ENCODE measurements around the gene GALNT2. TPM values are rescaled to one million over a fixed set of nuclear protein-coding genes. Genes with fewer than 3 reads are reported as not detected.

GALNT2 gene
- polyA plus RNA-seq (2013, experiment 1 of 2) = 36.8 TPM
- polyA plus RNA-seq (2013, experiment 2 of 2) = 37.2 TPM

DNA sequence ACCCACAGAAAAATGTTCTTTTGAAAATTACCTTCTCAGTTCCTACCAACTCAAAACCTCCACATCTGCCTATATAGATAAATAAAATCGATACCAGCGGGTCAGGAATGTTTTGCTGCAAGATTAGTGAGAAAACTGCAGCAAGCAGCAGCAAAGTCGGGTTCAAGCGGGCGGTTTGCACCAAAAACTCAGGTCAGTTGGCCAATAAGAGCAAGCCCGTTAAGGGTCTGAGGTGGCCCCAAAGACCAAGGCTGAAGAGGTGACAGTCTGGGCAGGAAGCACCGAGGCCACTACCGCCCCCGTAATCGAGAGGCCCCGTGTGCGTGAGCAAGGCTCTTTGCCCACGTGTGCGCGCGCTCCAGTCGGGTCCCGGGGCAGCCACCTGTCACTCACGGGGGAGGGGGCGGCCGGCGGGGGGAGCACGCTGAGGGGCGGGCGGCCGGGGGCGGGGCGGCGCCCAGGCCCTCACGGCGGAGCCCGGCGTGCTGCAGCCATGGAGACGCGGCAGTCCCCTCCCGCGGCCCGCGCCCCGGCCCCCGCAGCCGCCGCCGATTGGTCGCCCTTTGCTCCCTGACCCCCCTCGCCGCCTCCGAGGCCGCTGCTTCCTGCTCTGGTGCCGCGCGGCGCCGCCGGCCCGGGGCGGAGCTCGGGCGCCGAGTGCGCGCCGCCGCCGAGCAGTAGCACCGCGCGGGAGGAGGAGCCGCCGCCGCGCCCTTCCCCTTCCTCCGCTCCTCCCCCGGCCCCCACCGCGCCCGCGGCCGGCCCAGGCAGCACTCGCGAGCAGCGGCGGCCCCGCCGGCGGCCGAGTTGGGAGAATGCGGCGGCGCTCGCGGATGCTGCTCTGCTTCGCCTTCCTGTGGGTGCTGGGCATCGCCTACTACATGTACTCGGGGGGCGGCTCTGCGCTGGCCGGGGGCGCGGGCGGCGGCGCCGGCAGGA is at the start of gene GALNT2:
Gene GALNT2, plus strand, starts transcription at position 773 of the 939 bp plus-strand sequence. Its CDS starts 43 bp downstream, at position 816.
- H2BK15ac ChIP-seq (replicated peaks; ENCODE audit: low read depth) = no peak within 1 kb of the TSS
- H3K4me3 ChIP-seq (ENCODE audit: low read length) = peak within 1 kb of the TSS; percentile 83
- H2BK5ac ChIP-seq (ENCODE audit: low read length) = no peak within 1 kb of the TSS
- H3K36me3 ChIP-seq (ENCODE audit: control insufficient read depth, insufficient read depth, low read length) = no peaks in the 10 kb centered on the region
- H2AK5ac ChIP-seq (ENCODE audit: low read length) = no peak within 1 kb of the TSS
- H3K56ac ChIP-seq (ENCODE audit: low read length) = peak within 1 kb of the TSS; percentile 90
- peak within 1 kb of the TSS; percentile 90 for H3K9ac ChIP-seq (ENCODE audit: low read length)
- peak within 1 kb of the TSS; percentile 90 for H3K27ac ChIP-seq (ENCODE audit: low read depth, low read length)
- H4K5ac ChIP-seq (ENCODE audit: low read length) = no peak within 1 kb of the TSS
- peaks cover 9% of the 10 kb centered on the region for H3K79me1 ChIP-seq (ENCODE audit: low read length)
- peak within 1 kb of the TSS; percentile 66 for H3K23ac ChIP-seq (ENCODE audit: low read length)
- H3K79me2 ChIP-seq (ENCODE audit: control insufficient read depth, insufficient read depth, low read length) = peaks cover 16% of the 10 kb centered on the region
- peak; percentile 95 for DNase-seq
- H4K8ac ChIP-seq (ENCODE audit: low read depth, low read length) = no peak within 1 kb of the TSS
- no peaks in the 10 kb centered on the region for H3K27me3 ChIP-seq (ENCODE audit: insufficient read depth, low read length, poor library complexity)
- H3K4me2 ChIP-seq (ENCODE audit: low read length) = peak within 1 kb of the TSS; percentile 97
- H3K4me1 ChIP-seq (ENCODE audit: control insufficient read depth, low read depth, low read length) = peaks cover 5% of the 10 kb centered on the region
- H3K4ac ChIP-seq (ENCODE audit: low read depth, low read length) = no peak within 1 kb of the TSS
- no CpG with 5 or more reads among the region's 104 CpGs for WGBS (ENCODE audit: extremely low coverage, insufficient coverage, low lambda C conversion rate)
- no peak within 1 kb of the TSS for H2BK120ac ChIP-seq (ENCODE audit: low read depth, low read length)
- peak within 1 kb of the TSS; percentile 7 for H3K18ac ChIP-seq (ENCODE audit: low read length)

DNA sequence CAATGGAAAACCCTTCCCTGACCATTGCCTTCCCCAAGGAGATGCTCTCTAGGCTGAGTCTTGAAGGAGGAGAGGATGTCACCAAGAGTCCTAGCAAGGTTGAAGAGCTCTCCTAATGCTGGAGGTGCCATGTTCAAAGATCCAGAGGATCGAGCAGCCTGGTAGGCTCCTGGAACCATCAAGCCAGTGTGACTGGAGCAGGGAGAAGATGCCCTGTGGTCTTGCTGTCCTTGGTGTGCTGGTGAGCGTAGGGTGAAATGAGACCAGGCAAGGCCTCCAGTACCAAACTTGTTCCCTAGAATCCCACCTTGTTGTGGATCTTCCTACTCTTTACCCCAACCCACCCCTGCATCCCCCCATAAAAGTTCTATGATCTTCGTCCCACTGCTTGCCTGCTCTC is 46.6 kb upstream of the GALNT2 start:
- H2BK15ac ChIP-seq (replicated peaks; ENCODE audit: low read depth) = no peak overlapping the region
- H3K23ac ChIP-seq (ENCODE audit: low read length) = no peak overlapping the region
- no peaks in the 10 kb centered on the region for H3K27me3 ChIP-seq (ENCODE audit: insufficient read depth, low read length, poor library complexity)
- no peak overlapping the region for H3K4ac ChIP-seq (ENCODE audit: low read depth, low read length)
- no peaks in the 10 kb centered on the region for H3K36me3 ChIP-seq (ENCODE audit: control insufficient read depth, insufficient read depth, low read length)
- H3K18ac ChIP-seq (ENCODE audit: low read length) = no peak overlapping the region
- no peak overlapping the region for H4K5ac ChIP-seq (ENCODE audit: low read length)
- H3K4me1 ChIP-seq (ENCODE audit: control insufficient read depth, low read depth, low read length) = no peaks in the 10 kb centered on the region
- no peak overlapping the region for H4K8ac ChIP-seq (ENCODE audit: low read depth, low read length)
- H3K4me3 ChIP-seq (ENCODE audit: low read length) = no peak overlapping the region
- H3K79me2 ChIP-seq (ENCODE audit: control insufficient read depth, insufficient read depth, low read length) = no peaks in the 10 kb centered on the region
- H3K79me1 ChIP-seq (ENCODE audit: low read length) = no peaks in the 10 kb centered on the region
- DNase-seq = no peak
- no peak overlapping the region for H2BK120ac ChIP-seq (ENCODE audit: low read depth, low read length)
- no peak overlapping the region for H3K9ac ChIP-seq (ENCODE audit: low read length)
- H2BK5ac ChIP-seq (ENCODE audit: low read length) = no peak overlapping the region
- no peak overlapping the region for H3K4me2 ChIP-seq (ENCODE audit: low read length)
- H3K56ac ChIP-seq (ENCODE audit: low read length) = no peak overlapping the region
- no peak overlapping the region for H3K27ac ChIP-seq (ENCODE audit: low read depth, low read length)
- H2AK5ac ChIP-seq (ENCODE audit: low read length) = no peak overlapping the region
- no CpG with 5 or more reads among the region's 3 CpGs for WGBS (ENCODE audit: extremely low coverage, insufficient coverage, low lambda C conversion rate)

DNA sequence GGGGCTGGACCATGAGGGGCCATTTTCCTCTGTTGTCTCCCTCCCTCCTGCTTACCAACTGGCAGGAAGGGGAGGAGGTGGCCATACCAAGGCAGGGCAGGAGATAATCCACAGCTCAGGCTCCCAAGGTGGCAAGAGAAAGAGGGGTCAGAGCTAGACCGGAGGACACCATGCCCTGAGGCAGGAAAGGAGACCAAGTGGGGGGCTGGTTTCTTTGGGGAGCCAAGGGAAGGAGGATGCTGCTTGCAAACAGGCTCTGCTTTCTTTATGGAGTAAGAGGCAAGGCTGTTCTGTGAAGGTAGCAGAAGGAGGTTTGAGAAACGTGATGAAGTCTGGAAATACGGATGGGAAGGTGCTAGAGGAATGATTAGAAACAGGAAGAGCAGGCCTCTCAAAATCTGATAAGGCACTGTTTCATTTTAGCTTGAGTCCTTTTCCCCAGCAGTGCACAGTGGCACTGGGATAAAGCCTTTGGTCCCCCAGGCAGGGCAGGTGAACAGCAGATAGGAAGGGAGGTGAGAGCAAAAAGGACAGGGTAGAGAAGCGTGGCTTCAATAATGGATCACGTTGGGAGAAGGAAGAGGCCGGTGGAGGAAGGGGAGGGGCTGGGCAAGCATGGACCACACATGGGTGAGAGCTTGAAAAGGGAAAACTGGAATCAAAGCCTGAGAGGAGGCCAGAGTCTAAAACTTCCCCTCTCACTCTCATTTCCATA is 44.2 kb upstream of the GALNT2 start:
- Histone ChIP-seq H3K36me3 (ENCODE audit: control insufficient read depth, insufficient read depth, low read length) (no peaks in the 10 kb centered on the region), H3K27ac (ENCODE audit: low read depth, low read length) (no peak overlapping the region), H4K5ac (ENCODE audit: low read length) (no peak overlapping the region), H3K4me3 (ENCODE audit: low read length) (no peak overlapping the region), H4K8ac (ENCODE audit: low read depth, low read length) (no peak overlapping the region), H2BK120ac (ENCODE audit: low read depth, low read length) (no peak overlapping the region), H3K27me3 (ENCODE audit: insufficient read depth, low read length, poor library complexity) (no peaks in the 10 kb centered on the region), H2BK15ac (replicated peaks; ENCODE audit: low read depth) (no peak overlapping the region), H3K4me2 (ENCODE audit: low read length) (no peak overlapping the region), H3K4me1 (ENCODE audit: control insufficient read depth, low read depth, low read length) (no peaks in the 10 kb centered on the region), H3K4ac (ENCODE audit: low read depth, low read length) (no peak overlapping the region), H2AK5ac (ENCODE audit: low read length) (no peak overlapping the region), H3K79me2 (ENCODE audit: control insufficient read depth, insufficient read depth, low read length) (no peaks in the 10 kb centered on the region), H3K23ac (ENCODE audit: low read length) (no peak overlapping the region), H3K9ac (ENCODE audit: low read length) (no peak overlapping the region), H3K79me1 (ENCODE audit: low read length) (no peaks in the 10 kb centered on the region), H3K56ac (ENCODE audit: low read length) (no peak overlapping the region), H2BK5ac (ENCODE audit: low read length) (no peak overlapping the region), H3K18ac (ENCODE audit: low read length) (no peak overlapping the region)
- WGBS (ENCODE audit: extremely low coverage, insufficient coverage, low lambda C conversion rate) = no CpG with 5 or more reads among the region's 6 CpGs
- DNase-seq = no peak

DNA sequence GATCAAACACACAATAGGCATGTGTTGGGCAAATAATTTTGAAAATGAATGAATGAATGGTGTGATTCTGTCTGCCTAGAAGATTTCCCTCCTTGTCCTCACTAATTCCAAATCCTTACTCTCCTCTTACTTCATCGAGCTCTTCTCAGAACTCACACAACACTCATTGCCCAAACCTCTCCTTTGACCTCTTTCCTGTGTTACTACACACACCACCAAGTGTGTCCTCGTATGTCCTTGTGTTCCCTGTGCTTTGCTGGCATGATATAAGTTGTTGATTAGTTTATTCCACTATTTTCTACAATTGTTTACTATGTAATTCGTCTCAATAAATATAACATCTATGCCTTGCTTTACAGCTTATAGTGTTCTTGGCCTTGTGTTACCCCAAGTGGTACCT is 41.4 kb upstream of the GALNT2 start:
- no peak overlapping the region for H2BK15ac ChIP-seq (replicated peaks; ENCODE audit: low read depth)
- H4K5ac ChIP-seq (ENCODE audit: low read length) = no peak overlapping the region
- no peak overlapping the region for H3K56ac ChIP-seq (ENCODE audit: low read length)
- no peaks in the 10 kb centered on the region for H3K36me3 ChIP-seq (ENCODE audit: control insufficient read depth, insufficient read depth, low read length)
- H3K4me2 ChIP-seq (ENCODE audit: low read length) = no peak overlapping the region
- no peak overlapping the region for H3K23ac ChIP-seq (ENCODE audit: low read length)
- no peaks in the 10 kb centered on the region for H3K27me3 ChIP-seq (ENCODE audit: insufficient read depth, low read length, poor library complexity)
- H4K8ac ChIP-seq (ENCODE audit: low read depth, low read length) = no peak overlapping the region
- no peak overlapping the region for H2AK5ac ChIP-seq (ENCODE audit: low read length)
- no peaks in the 10 kb centered on the region for H3K4me1 ChIP-seq (ENCODE audit: control insufficient read depth, low read depth, low read length)
- no CpG with 5 or more reads among the region's 3 CpGs for WGBS (ENCODE audit: extremely low coverage, insufficient coverage, low lambda C conversion rate)
- H3K4ac ChIP-seq (ENCODE audit: low read depth, low read length) = no peak overlapping the region
- H2BK5ac ChIP-seq (ENCODE audit: low read length) = no peak overlapping the region
- H3K79me1 ChIP-seq (ENCODE audit: low read length) = no peaks in the 10 kb centered on the region
- no peak overlapping the region for H3K4me3 ChIP-seq (ENCODE audit: low read length)
- no peak overlapping the region for H3K18ac ChIP-seq (ENCODE audit: low read length)
- no peak overlapping the region for H3K27ac ChIP-seq (ENCODE audit: low read depth, low read length)
- H2BK120ac ChIP-seq (ENCODE audit: low read depth, low read length) = no peak overlapping the region
- DNase-seq = no peak
- H3K79me2 ChIP-seq (ENCODE audit: control insufficient read depth, insufficient read depth, low read length) = no peaks in the 10 kb centered on the region
- H3K9ac ChIP-seq (ENCODE audit: low read length) = no peak overlapping the region

DNA sequence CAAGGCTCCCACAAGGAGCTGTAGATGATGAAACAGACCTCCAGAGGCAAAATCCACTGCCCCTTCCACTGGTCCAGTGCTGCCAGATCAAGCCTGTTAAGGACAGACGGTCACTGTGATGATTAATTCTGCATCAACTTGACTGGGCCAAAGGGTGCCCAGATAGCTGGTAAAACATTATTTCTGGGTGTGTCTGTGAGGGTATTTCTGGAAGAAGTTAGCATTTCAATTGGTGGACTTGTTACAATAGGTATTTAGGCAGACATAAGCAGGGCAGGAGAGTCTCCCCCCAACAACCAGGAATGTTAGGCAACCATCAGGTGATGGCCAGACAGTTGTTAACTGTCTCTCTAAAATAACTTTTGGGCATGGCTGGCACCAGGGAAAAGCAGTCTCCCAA is 40.9 kb upstream of the GALNT2 start:
- H3K18ac ChIP-seq (ENCODE audit: low read length) = no peak overlapping the region
- no peak overlapping the region for H3K4me2 ChIP-seq (ENCODE audit: low read length)
- H3K4ac ChIP-seq (ENCODE audit: low read depth, low read length) = no peak overlapping the region
- H3K9ac ChIP-seq (ENCODE audit: low read length) = no peak overlapping the region
- no peak overlapping the region for H3K4me3 ChIP-seq (ENCODE audit: low read length)
- no peak overlapping the region for H4K8ac ChIP-seq (ENCODE audit: low read depth, low read length)
- H2BK120ac ChIP-seq (ENCODE audit: low read depth, low read length) = no peak overlapping the region
- H3K4me1 ChIP-seq (ENCODE audit: control insufficient read depth, low read depth, low read length) = no peaks in the 10 kb centered on the region
- no peak overlapping the region for H3K27ac ChIP-seq (ENCODE audit: low read depth, low read length)
- H3K27me3 ChIP-seq (ENCODE audit: insufficient read depth, low read length, poor library complexity) = no peaks in the 10 kb centered on the region
- no peaks in the 10 kb centered on the region for H3K79me1 ChIP-seq (ENCODE audit: low read length)
- H3K23ac ChIP-seq (ENCODE audit: low read length) = no peak overlapping the region
- H2AK5ac ChIP-seq (ENCODE audit: low read length) = no peak overlapping the region
- H3K56ac ChIP-seq (ENCODE audit: low read length) = no peak overlapping the region
- WGBS (ENCODE audit: extremely low coverage, insufficient coverage, low lambda C conversion rate) = no CpG with 5 or more reads among the region's 1 CpG
- DNase-seq = no peak
- no peaks in the 10 kb centered on the region for H3K36me3 ChIP-seq (ENCODE audit: control insufficient read depth, insufficient read depth, low read length)
- H2BK15ac ChIP-seq (replicated peaks; ENCODE audit: low read depth) = no peak overlapping the region
- no peak overlapping the region for H2BK5ac ChIP-seq (ENCODE audit: low read length)
- no peaks in the 10 kb centered on the region for H3K79me2 ChIP-seq (ENCODE audit: control insufficient read depth, insufficient read depth, low read length)
- no peak overlapping the region for H4K5ac ChIP-seq (ENCODE audit: low read length)

All from mesendoderm (in vitro differentiated cells).